GM21619 (cell line): ENCODE measurements around the gene GALR3.
A peak's percentile ranks its signal among the peaks of the same experiment; 100 is the strongest.

Experiments used
- ATAC-seq: cut with Tn5 transposase; IDR thresholded peaks from one replicate; pipeline ENCODE4 v1.9.1; 2021; ENCODE audit not compliant: unreplicated experiment

The GALR3 gene

DNA sequence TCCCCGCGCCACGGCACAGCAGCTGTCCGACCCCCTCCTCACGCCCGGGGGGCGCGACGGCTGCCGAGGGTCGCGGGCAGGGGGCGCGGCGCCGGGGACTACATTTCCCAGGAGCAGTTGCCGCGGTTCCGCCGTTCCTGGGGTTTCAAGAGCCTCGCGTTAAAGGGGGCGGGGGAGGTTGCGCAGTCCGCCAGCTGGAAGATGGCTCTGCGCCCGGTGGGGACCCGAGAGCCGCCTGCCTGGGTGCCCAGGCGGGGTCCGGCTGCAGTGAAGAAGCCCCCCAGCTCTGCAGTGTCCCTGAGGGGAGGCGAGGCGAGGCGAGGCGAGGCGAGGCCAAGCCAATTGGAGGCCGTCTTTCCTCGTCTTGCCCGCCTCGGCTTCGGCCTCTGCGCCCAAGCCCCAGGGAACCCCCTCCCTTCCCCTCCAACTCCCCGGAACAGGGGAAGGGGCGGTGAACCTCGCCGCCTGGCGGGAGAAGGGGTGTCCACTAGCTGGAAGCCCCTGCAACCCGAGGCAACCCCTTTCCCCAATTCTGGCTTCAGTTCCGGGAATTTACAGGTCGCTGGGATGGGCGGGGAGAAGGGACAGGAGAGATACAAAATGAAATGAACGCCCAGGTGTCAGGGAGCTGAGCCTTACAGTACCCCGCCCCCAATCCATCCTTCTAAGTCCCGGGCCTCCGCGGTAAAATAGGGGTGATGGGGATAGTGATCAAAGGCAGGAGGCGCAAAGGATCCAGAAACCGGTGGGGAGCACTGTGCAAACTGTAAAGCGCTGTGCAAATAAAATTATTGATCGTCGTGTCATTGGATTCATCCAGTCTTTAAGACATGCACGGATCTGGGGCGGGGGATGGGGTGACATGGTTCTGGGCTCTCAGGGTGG lies 20.6 kb upstream of the GALR3 start:
- no peak for ATAC-seq

GRCh38 chr22:37803195-37803638 lies 20.0 kb upstream of the GALR3 start:
- ATAC-seq, result no peak

GRCh38 chr22:37803639-37804351 lies 19.4 kb upstream of the GALR3 start:
- ATAC-seq, result no peak

- ATAC-seq, result no peak
These were observed 18.8 kb upstream of the GALR3 start for GRCh38 chr22:37804352-37804880.

DNA sequence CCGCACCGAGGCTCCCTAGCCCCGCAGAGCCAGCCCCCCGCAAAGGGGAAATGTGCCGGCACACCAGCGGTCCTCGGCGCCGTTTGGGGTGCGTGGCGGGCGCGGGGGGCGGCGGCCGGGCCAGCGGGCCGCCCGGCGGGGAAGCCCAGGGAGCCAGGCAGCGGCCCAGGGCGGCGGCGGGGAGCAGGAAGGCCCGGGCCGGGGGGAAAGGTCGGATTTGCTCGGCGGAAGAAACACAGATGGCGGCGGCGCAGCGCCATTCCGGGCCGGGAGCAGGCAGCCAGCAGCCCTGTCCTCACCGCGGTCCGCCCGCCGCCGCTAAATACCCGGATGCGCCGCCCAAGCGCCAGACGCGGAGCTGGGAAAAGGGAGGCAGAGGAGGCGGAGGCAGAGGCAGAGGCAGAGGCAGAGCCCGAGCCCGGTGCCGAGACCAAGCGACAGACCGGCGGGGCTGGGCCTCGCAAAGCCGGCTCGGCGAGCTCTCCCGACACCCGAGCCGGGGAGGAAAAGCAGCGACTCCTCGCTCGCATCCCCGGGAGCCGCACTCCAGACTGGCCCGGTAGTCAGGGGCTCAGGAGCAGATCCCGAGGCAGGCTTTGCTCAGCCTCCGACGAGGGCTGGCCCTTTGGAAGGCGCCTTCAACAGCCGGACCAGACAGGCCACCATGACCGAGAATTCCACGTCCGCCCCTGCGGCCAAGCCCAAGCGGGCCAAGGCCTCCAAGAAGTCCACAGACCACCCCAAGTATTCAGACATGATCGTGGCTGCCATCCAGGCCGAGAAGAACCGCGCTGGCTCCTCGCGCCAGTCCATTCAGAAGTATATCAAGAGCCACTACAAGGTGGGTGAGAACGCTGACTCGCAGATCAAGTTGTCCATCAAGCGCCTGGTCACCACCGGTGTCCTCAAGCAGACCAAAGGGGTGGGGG lies 18.0 kb upstream of the GALR3 start:
- ATAC-seq, result no peak

- ATAC-seq, result no peak
These were observed 17.3 kb upstream of the GALR3 start for GRCh38 chr22:37805810-37806277.

GRCh38 chr22:37806409-37807333 lies 16.5 kb upstream of the GALR3 start:
- no peak for ATAC-seq

- peak; percentile 82 for ATAC-seq
These were observed 15.5 kb upstream of the GALR3 start, which contains the start of gene GCAT for GRCh38 chr22:37807410-37808293. Gene GCAT, plus strand, starts transcription at chr22:37807934. Its CDS starts 34 bp downstream, at chr22:37807968.

DNA sequence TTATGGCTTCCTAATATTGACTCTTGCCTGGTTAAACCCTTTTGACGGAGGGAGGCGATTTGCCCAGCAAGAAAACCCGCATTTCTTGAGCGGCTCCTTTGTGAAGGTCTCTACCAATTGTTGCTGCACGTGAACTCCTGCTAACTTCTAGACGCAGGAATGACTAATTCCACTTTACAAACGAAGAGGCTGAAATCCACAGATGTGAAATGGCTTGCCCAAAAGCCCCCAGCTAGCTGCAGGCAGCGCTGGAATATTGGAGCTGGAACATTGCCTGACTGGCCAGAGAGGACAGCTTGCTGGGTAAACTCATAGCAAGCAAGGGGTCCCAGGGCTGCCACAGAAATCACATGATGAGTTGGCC lies 14.9 kb upstream of the GALR3 start:
- ATAC-seq, result no peak

GRCh38 chr22:37809672-37810333 lies 13.4 kb upstream of the GALR3 start:
- no peak for ATAC-seq

DNA sequence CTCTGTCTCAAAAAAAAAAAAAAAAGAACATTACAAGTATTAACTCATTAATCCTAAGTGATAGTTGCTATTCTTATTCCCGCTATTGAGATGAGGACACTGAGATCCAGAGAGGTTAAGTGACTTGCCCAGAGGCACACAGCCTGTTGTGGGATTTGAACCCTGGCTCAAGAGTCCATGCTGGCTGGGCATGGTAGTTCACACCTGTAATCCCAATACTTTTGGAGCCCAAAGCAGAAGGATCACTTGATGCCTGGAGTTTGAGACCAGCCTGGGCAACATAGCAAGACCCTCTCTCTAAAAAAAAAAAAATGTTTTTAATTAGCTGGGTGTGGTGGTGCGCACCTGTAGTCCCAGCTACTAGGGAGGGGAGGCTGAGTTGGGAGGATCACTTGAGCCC lies 11.3 kb upstream of the GALR3 start:
- no peak for ATAC-seq

DNA sequence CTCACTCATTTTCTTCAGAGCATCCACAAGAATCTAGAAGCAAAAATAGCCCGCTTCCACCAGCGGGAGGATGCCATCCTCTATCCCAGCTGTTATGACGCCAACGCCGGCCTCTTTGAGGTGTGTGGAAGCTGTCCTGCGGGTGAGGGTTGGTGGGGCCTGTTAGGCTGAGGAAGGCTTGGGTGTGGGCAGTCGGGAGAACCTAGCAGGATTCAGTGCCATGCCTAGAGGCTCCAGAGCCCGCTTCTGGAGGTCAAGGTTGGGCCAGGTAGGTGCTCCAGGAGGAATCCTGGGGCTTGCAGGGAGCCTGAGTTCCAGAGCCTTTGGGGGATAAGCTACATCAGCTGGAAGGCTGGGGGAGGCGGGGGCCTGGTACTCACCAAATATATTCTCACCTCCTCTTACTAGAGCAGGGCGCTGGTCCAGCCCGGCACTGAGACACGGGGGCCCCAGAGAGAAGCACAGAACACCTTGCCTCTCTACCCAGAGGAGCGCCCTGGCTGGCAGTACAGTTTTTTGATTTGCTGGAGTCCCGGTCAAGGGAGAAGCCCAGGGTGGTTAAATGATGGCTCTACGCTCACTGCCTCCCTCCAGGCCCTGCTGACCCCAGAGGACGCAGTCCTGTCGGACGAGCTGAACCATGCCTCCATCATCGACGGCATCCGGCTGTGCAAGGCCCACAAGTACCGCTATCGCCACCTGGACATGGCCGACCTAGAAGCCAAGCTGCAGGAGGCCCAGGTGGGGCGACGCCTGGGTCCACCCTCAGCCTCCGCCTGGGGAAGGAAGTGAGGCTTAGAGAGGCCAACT lies 10.1 kb upstream of the GALR3 start:
- no peak for ATAC-seq

DNA sequence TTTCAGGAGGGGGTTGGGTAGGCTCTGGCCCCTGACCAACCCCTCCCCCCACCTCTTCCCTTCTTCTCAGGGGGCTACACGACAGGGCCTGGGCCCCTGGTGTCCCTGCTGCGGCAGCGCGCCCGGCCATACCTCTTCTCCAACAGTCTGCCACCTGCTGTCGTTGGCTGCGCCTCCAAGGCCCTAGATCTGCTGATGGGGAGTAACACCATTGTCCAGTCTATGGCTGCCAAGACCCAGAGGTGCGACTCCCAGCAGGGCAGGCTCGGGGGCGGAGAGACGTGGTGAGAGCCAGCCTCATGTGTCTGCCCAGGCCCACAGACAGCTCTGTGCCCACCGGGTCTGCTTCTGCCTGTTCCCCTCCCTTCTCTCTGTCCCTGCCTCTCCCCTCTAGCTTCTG lies 7.6 kb upstream of the GALR3 start:
- ATAC-seq, result no peak

- no peak for ATAC-seq
These were observed 6.5 kb upstream of the GALR3 start for GRCh38 chr22:37816543-37817180.

GRCh38 chr22:37817705-37818408 lies 5.3 kb upstream of the GALR3 start:
- no peak for ATAC-seq

DNA sequence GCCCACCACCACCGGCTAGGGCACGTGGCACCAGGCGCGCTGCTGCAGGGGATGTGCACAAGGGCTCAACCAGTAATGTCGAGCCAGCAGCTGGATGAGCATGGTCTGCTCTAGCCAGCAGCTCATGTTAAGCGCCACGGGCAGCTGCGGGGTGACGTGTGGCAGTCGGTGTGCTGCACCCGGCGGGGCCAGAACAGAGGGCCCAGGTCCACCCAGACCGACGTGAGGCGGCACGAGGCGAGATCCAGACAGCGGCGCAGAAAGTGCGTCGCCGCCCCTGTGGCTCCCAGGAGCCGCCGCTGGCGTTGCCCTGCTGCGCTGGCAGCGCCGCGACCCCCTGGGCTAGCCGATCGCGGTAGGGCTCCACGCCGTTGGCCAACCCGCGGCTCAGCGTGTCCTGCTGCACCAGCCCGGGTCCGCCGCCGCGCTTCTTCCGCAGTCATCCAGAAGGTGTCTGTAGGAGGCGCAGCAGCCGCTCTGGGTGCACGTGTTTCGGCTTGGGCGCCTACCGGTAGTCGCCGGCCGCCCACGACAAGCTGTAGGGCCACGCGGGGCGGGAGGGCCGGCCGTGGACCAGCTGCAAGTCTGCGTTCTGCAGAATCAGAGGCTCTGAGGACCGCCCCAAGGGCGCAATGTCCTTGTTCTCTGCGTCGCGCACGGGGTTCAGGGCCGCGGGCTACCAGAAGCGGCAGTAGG lies 4.6 kb upstream of the GALR3 start:
- no peak for ATAC-seq
